Stimulated activated memory B cell treated with anti-CD40 and anti-IgM and Interleukin-4, amounts not matched to agents 10 μg/mL and 1 μg/mL and 100 μg/mL, for 72 hours (primary cell): ENCODE measurements around the gene PAK1.

Experiments used
- ATAC-seq: fragments of 150-1000 bp; cut with Tn5 transposase; 2 replicates; pipeline ENCODE4 v1.10.0; 2021
- H3K27ac Mint-ChIP-seq: one replicate; pipeline ENCODE4 v1.8.0; 2022; ENCODE audit warnings: mild to moderate bottlenecking, mixed read lengths
- H3K27me3 Mint-ChIP-seq: one replicate; pipeline ENCODE4 v1.8.0; 2022; ENCODE audit warnings: mixed read lengths
- H3K36me3 Mint-ChIP-seq: one replicate; pipeline ENCODE4 v1.8.0; 2022; ENCODE audit warnings: mixed read lengths
- H3K4me1 Mint-ChIP-seq: one replicate; pipeline ENCODE4 v1.8.0; 2022; ENCODE audit warnings: mixed read lengths
- H3K4me3 Mint-ChIP-seq: one replicate; pipeline ENCODE4 v1.8.0; 2022; ENCODE audit warnings: mild to moderate bottlenecking, moderate library complexity, mixed read lengths
- H3K9me3 Mint-ChIP-seq: one replicate; pipeline ENCODE4 v1.8.0; 2022; ENCODE audit warnings: mixed read lengths

Gene PAK1

DNA sequence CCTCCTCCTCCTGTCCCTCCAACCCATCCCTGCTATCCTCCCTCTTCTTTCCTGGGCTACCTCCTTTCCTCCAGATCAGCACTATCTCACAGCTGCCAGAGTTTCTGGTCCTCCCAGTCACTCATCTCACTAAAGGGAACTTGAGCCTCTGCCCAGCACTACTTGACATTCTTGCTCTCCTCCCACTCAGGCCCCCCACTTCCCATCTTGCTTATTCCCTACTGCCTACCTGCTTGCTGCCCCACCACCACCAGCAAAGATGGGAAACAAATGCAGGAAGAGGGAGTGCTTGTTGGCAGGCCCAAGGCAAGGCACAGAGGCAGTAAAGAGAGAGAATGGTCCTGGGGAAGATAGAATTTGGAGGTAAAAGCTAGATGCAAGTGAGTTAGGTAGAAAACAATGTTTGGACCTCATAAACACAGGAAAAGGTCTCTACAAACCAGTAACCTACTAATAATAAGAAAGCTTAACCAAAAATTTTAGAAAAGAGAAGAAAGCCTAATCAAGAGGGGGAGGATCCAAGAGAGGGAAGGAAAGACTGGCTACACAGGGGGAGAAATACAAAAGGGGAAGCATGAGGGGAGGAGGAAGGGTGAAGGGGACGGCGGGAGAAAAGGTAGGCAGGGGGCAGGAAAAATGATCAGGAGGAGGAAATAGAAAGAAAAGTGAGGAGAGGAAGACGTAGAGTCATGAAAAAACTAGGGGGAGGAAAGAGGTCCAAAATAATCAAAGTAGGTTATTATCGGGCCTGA lies 63.6 kb downstream of the PAK1 start:
- H3K36me3 Mint-ChIP-seq: no peaks in the 10 kb centered on the region
- no peaks in the 10 kb centered on the region for H3K9me3 Mint-ChIP-seq
- H3K4me1 Mint-ChIP-seq: peaks cover 40% of the 10 kb centered on the region
- no peaks in the 10 kb centered on the region for H3K27me3 Mint-ChIP-seq
- H3K4me3 Mint-ChIP-seq: peak overlapping the region; percentile 33
- ATAC-seq: no peak
- peak overlapping the region; percentile 88 for H3K27ac Mint-ChIP-seq

DNA sequence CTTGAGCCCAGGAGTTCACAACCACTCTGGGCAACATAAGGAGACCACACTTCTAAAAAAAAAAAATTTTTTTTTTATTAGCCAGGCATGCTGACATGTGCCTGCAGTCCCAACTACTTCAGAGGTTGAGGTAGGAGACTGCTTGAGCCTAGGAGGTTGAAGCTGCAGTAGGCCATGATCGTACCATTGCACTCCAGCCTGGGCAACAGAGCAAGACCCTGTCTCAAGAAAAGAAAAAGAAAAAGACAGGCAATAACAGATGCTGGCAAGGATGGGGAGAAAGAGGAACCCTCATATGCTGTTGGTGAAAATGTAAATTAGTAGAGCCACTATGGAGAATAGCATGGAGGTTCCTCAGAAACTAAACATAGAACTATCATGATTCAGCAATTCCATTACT lies 64.8 kb downstream of the PAK1 start:
- H3K4me3 Mint-ChIP-seq: no peak overlapping the region
- H3K36me3 Mint-ChIP-seq: no peaks in the 10 kb centered on the region
- H3K4me1 Mint-ChIP-seq: peaks cover 40% of the 10 kb centered on the region
- no peaks in the 10 kb centered on the region for H3K9me3 Mint-ChIP-seq
- H3K27ac Mint-ChIP-seq: no peak overlapping the region
- ATAC-seq: no peak
- H3K27me3 Mint-ChIP-seq: no peaks in the 10 kb centered on the region

DNA sequence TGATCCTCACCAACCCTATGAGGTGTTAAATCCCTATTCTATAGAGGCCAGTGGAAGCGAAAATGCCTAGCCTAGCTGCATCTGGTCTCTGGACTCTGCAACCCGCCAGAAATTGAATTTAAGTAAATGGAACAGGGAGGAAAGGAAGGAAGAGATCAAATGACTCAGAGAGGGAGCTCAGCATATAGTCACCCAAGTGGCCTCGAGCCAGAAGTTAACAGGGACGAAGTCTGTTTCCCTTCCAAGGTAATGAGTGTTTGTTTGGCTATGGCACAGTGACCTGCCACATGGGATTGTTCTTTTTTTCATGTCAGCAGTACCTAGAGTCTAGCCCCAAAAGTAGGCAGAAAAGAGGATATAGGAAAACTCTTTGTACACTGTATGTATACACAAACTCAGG lies 66.3 kb downstream of the PAK1 start:
- H3K27me3 Mint-ChIP-seq: no peaks in the 10 kb centered on the region
- no peak overlapping the region for H3K27ac Mint-ChIP-seq
- peaks cover 11% of the 10 kb centered on the region for H3K36me3 Mint-ChIP-seq
- no peak overlapping the region for H3K4me3 Mint-ChIP-seq
- H3K4me1 Mint-ChIP-seq: peaks cover 47% of the 10 kb centered on the region
- H3K9me3 Mint-ChIP-seq: no peaks in the 10 kb centered on the region
- no peak for ATAC-seq

GRCh38 chr11:77406396-77406795 lies 67.5 kb downstream of the PAK1 start:
- H3K4me3 Mint-ChIP-seq: no peak overlapping the region
- H3K9me3 Mint-ChIP-seq: no peaks in the 10 kb centered on the region
- peaks cover 47% of the 10 kb centered on the region for H3K4me1 Mint-ChIP-seq
- H3K27me3 Mint-ChIP-seq: no peaks in the 10 kb centered on the region
- no peak for ATAC-seq
- no peak overlapping the region for H3K27ac Mint-ChIP-seq
- peaks cover 11% of the 10 kb centered on the region for H3K36me3 Mint-ChIP-seq

DNA sequence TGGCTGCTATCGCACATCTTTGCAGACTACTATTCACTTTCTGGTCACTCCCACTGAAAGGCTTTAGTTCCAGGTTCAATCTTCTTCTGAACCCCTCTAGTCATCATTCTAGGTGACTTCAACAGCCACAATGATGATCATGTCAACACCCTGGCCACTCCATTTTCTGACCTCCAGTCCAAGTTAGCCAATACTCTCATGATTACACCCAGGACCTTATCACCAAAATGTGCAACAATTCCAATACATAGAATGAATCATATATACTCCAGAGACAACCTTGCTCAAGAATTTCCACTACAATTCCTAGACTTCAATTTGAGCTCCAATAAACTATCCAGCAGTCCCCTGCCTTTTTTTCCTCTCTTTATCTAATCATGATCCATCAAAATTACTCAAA lies 70.7 kb downstream of the PAK1 start:
- H3K27me3 Mint-ChIP-seq: no peaks in the 10 kb centered on the region
- peaks cover 18% of the 10 kb centered on the region for H3K36me3 Mint-ChIP-seq
- no peak for ATAC-seq
- H3K4me1 Mint-ChIP-seq: peaks cover 25% of the 10 kb centered on the region
- H3K27ac Mint-ChIP-seq: no peak overlapping the region
- H3K9me3 Mint-ChIP-seq: no peaks in the 10 kb centered on the region
- H3K4me3 Mint-ChIP-seq: no peak overlapping the region

- peaks cover 25% of the 10 kb centered on the region for H3K4me1 Mint-ChIP-seq
- H3K27me3 Mint-ChIP-seq: no peaks in the 10 kb centered on the region
- no peak overlapping the region for H3K27ac Mint-ChIP-seq
- H3K36me3 Mint-ChIP-seq: peaks cover 20% of the 10 kb centered on the region
- H3K9me3 Mint-ChIP-seq: no peaks in the 10 kb centered on the region
- ATAC-seq: no peak
- no peak overlapping the region for H3K4me3 Mint-ChIP-seq
These were observed 71.7 kb downstream of the PAK1 start for GRCh38 chr11:77402218-77402556.

DNA sequence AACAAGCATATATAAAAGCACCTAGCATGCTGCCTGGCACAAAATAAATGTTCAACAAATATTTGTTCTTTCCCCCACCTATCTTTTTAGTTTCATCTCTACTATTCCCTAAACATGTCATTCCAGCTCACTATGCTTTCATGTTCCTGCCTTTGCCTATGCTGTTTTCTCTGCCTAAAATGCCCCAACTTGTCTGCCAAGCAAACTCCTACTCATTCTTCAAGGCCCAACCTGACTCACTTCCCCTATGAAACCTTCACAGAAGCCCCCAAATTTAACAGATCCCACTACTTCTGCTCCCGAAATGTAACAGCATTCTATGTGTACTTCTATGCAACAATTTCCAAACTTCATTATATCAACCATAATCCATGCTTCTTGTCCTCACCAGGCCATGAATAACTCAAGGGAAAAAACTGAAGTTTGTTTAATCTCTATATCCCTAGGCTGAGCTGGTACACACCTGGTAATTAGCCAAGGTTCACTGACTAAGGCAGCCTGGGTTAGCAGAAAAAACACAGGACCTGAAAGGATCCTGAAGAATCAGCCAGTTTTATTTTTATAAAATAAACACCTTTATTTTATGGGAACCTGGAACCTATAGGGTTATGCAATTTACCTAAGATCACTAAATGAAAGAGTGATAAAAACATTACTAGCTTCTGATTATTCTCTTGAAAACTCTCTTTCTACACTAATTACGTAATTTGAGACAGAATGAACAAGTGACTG lies 72.2 kb downstream of the PAK1 start:
- no peak for ATAC-seq

GRCh38 chr11:77400775-77401449 lies 73.0 kb downstream of the PAK1 start:
- H3K36me3 Mint-ChIP-seq: peaks cover 20% of the 10 kb centered on the region
- H3K4me3 Mint-ChIP-seq: no peak overlapping the region
- no peak overlapping the region for H3K27ac Mint-ChIP-seq
- no peak for ATAC-seq
- no peaks in the 10 kb centered on the region for H3K27me3 Mint-ChIP-seq
- peaks cover 25% of the 10 kb centered on the region for H3K4me1 Mint-ChIP-seq
- H3K9me3 Mint-ChIP-seq: no peaks in the 10 kb centered on the region

More for the DNA sequence above, 72.2 kb downstream of the PAK1 start:
- no peaks in the 10 kb centered on the region for H3K27me3 Mint-ChIP-seq
- H3K4me1 Mint-ChIP-seq: peaks cover 25% of the 10 kb centered on the region
- H3K9me3 Mint-ChIP-seq: no peaks in the 10 kb centered on the region
- no peak overlapping the region for H3K27ac Mint-ChIP-seq
- H3K36me3 Mint-ChIP-seq: peaks cover 20% of the 10 kb centered on the region
- H3K4me3 Mint-ChIP-seq: no peak overlapping the region

GRCh38 chr11:77400271-77400670 lies 73.6 kb downstream of the PAK1 start:
- Mint-ChIP-seq H3K36me3 (peaks cover 20% of the 10 kb centered on the region), H3K27me3 (no peaks in the 10 kb centered on the region), H3K4me1 (peaks cover 25% of the 10 kb centered on the region), H3K27ac (no peak overlapping the region), H3K9me3 (no peaks in the 10 kb centered on the region), H3K4me3 (no peak overlapping the region)
- ATAC-seq: no peak

- Mint-ChIP-seq H3K4me1 (peaks cover 14% of the 10 kb centered on the region), H3K4me3 (no peak overlapping the region), H3K27me3 (no peaks in the 10 kb centered on the region), H3K27ac (no peak overlapping the region), H3K9me3 (no peaks in the 10 kb centered on the region), H3K36me3 (peaks cover 9% of the 10 kb centered on the region)
- ATAC-seq: no peak
These were observed 76.3 kb downstream of the PAK1 start for GRCh38 chr11:77397631-77398030.

GRCh38 chr11:77396911-77397310 lies 77.0 kb downstream of the PAK1 start:
- Mint-ChIP-seq H3K4me1 (peaks cover 8% of the 10 kb centered on the region), H3K9me3 (no peaks in the 10 kb centered on the region), H3K4me3 (no peak overlapping the region), H3K27me3 (no peaks in the 10 kb centered on the region), H3K36me3 (peaks cover 8% of the 10 kb centered on the region), H3K27ac (no peak overlapping the region)
- ATAC-seq: no peak

GRCh38 chr11:77396305-77396704 lies 77.6 kb downstream of the PAK1 start:
- Mint-ChIP-seq H3K27me3 (no peaks in the 10 kb centered on the region), H3K27ac (no peak overlapping the region), H3K9me3 (no peaks in the 10 kb centered on the region), H3K4me3 (no peak overlapping the region), H3K4me1 (peaks cover 2% of the 10 kb centered on the region), H3K36me3 (peaks cover 8% of the 10 kb centered on the region)
- no peak for ATAC-seq

DNA sequence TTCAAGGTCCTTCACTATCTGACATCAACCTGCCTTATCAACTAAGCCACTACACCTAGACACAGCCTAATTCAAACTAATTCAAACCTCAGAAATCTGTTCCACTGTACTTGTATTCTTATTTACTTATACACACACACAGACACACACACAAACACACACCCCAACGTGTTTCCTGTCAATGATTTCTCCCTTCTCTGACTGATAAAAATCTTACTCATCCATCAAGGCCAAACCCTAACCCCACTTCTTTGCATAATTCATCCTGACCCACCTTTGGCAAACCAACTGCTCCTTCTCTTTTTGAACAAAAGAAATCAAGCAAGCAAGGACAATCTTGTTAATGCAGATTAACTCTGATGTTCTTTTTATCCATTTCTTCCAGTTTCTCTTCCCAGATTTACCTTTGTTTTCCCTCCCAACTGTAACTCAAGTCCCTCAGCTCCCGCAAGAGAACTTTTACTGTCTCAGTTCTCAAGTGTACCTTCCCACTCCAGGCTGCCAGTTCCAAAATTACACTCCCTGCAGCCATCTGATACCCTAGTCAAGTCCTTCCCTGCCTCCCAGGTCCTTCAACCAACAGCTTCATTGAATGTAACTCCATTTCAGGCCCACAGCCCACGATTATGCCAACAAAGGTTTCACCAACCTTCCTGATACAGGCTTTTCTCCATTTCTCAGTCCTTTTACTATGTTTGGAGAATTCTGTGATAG lies 78.3 kb downstream of the PAK1 start:
- Mint-ChIP-seq H3K27me3 (no peaks in the 10 kb centered on the region), H3K9me3 (no peaks in the 10 kb centered on the region), H3K4me1 (no peaks in the 10 kb centered on the region), H3K4me3 (no peak overlapping the region), H3K27ac (no peak overlapping the region), H3K36me3 (peaks cover 15% of the 10 kb centered on the region)
- no peak for ATAC-seq

GRCh38 chr11:77392842-77393241 lies 81.1 kb downstream of the PAK1 start:
- Mint-ChIP-seq H3K27me3 (no peaks in the 10 kb centered on the region), H3K27ac (no peak overlapping the region), H3K4me3 (no peak overlapping the region), H3K4me1 (no peaks in the 10 kb centered on the region), H3K9me3 (no peaks in the 10 kb centered on the region), H3K36me3 (peaks cover 17% of the 10 kb centered on the region)
- no peak for ATAC-seq

DNA sequence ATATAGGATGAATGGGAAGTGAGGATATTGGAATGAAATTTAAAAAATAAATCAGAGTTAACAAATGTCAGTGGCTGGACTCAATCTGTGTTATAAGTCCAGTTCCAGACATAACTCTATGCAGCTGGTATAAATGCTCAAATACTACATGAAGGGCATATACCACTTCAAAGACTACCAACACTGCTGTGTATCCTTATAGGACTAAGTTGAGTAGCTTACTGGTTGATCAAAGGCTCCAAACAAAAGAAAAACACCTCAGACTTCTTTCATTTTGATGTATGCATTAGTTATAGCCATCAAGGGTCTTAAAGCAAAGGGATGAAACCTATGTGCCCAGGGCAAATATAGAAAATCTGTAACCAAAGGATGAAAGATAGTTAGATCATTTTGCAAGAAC lies 86.2 kb downstream of the PAK1 start:
- Mint-ChIP-seq H3K36me3 (peaks cover 38% of the 10 kb centered on the region), H3K4me1 (no peaks in the 10 kb centered on the region), H3K27me3 (no peaks in the 10 kb centered on the region), H3K9me3 (no peaks in the 10 kb centered on the region), H3K4me3 (no peak overlapping the region), H3K27ac (no peak overlapping the region)
- no peak for ATAC-seq
